Esophagus squamous epithelium (tissue), 5 donors: ENCODE results near the gene TMEM123. TPM values are rescaled to one million over a fixed set of nuclear protein-coding genes. Genes with fewer than 3 reads are reported as not detected.
"Not testable (repeated sequence)": the region's sequence is repeated elsewhere in the genome, so short reads cannot be mapped to it uniquely, and the experiment has no call there.

Source experiments
- DNase-seq: peaks from one replicate; lab custom pipeline; 2025; lab: John Stamatoyannopoulos, UW
- H3K27ac ChIP-seq, 4 donors: fragments of 200-600 bp; sonication (generic); one replicate each; pipeline ENCODE4 v1.5.1; 2016 to 2019; ENCODE audit warnings: mild to moderate bottlenecking in 1 of 4
- H3K27me3 ChIP-seq, 4 donors: fragments of 200-600 bp; sonication (generic); 1 replicate in 3 of 4; 2 replicates in 1 of 4; pipeline versions ENCODE4 v1.5.1 to v1.6.0; 2017 to 2021; ENCODE audit warnings: antibody characterized with exemption in 1 of 4
- H3K36me3 ChIP-seq, 3 donors: fragments of 200-600 bp; sonication (generic); one replicate each; pipeline ENCODE4 v1.5.1; 2016 to 2019
- H3K4me1 ChIP-seq, 3 donors: fragments of 200-600 bp; sonication (generic); one replicate each; pipeline ENCODE4 v1.5.1; 2017 to 2019
- H3K4me3 ChIP-seq, 4 donors: fragments of 200-600 bp; sonication (generic); 1 replicate in 3 of 4; 2 replicates in 1 of 4; pipeline ENCODE4 v1.5.1; 2016 to 2019; ENCODE audit warnings: mild to moderate bottlenecking in 2 of 4, moderate library complexity in 1 of 4
- H3K9me3 ChIP-seq, 3 donors: fragments of 200-600 bp; sonication (generic); one replicate each; pipeline ENCODE4 v1.5.1; 2016 to 2019
- CTCF ChIP-seq, 6 experiments: fragments of 450-650 bp in 4 of 6; fragments of 200-600 bp in 2 of 6; sonication (generic) in 2 of 6; IDR thresholded peaks; one replicate each; pipeline ENCODE4 v1.5.1; 2016 to 2019; ENCODE audit warnings: antibody characterized with exemption in 6 of 6, mild to moderate bottlenecking in 4 of 6, moderate library complexity in 4 of 6
- POLR2A ChIP-seq, 4 donors: fragments of 450-650 bp; IDR thresholded peaks; one replicate each; pipeline ENCODE4 v1.6.1; 2017; ENCODE audit warnings: antibody characterized with exemption in 4 of 4, mild to moderate bottlenecking in 4 of 4, moderate library complexity in 3 of 4
- WGBS, 2 donors: methylation state at CpG; one replicate each; pipeline ENCODE4 v1.1.5; 2018; 5-methylcytosine and 5-hydroxymethylcytosine counted together
- intact Hi-C: fragments of 100-400 bp; cut with DNase I; formaldehyde crosslinking; loops from one replicate; pipeline ENCODE4 v1.15.0; 2022
- total RNA-seq, 4 donors: library from RNA; depleted of rRNA; stranded (reverse); fragments of >200 nt; gene quantifications; one replicate each; pipeline ENCODE4 v1.1.0, GENCODE V29; 2016
- donor health status: DM: yes; HTN: yes; CAD: no.

Gene TMEM123
- total RNA-seq, 4 donors from 2014 or later = 53.2 to 152 (median 128) TPM

- H3K27me3 ChIP-seq = no peaks in the 10 kb centered on the region
- intact Hi-C loops = no loop called here
- WGBS, 2 donors = 72 to 74% methylated on average over 2 of the region's 2 CpGs
- TF ChIP-seq CTCF (IDR thresholded peaks at IDR 0.05) = no peak
- DNase-seq = no peak
- H3K4me3 ChIP-seq = no peak overlapping the region
- no peaks in the 10 kb centered on the region for H3K9me3 ChIP-seq
- H3K27ac ChIP-seq = peak overlapping the region in 1 of 4 donors; percentile 9
- peaks cover 12 to 52% (median 19%) of the 10 kb centered on the region in 3 donors for H3K4me1 ChIP-seq
- H3K36me3 ChIP-seq = peaks cover 0 to 43% (median 0%) of the 10 kb centered on the region in 3 donors
Observed at GRCh38 chr11:102447941-102448868, 4.4 kb downstream of the TMEM123 start.

- Histone ChIP-seq H3K27me3 (no peaks in the 10 kb centered on the region), H3K4me1 (peaks cover 11 to 49% (median 18%) of the 10 kb centered on the region in 3 donors)
- DNase-seq = no peak
Observed at GRCh38 chr11:102447193-102447592, 5.4 kb downstream of the TMEM123 start.

GRCh38 chr11:102446606-102447005 lies 6.0 kb downstream of the TMEM123 start:
- no peak for DNase-seq
- H3K27me3 ChIP-seq = no peaks in the 10 kb centered on the region
- intact Hi-C loops = no loop called here
- H3K4me3 ChIP-seq = no peak overlapping the region
- H3K4me1 ChIP-seq = peaks cover 11 to 49% (median 18%) of the 10 kb centered on the region in 3 donors
- WGBS, 2 donors = 68 to 81% methylated on average over 3 of the region's 3 CpGs
- TF ChIP-seq CTCF (IDR thresholded peaks at IDR 0.05) (no peak), POLR2A (IDR thresholded peaks at IDR 0.05) (no peak)
- no peaks in the 10 kb centered on the region for H3K9me3 ChIP-seq
- peaks cover 0 to 43% (median 0%) of the 10 kb centered on the region in 3 donors for H3K36me3 ChIP-seq
- no peak overlapping the region for H3K27ac ChIP-seq

More at GRCh38 chr11:102447193-102447592, 5.4 kb downstream of the TMEM123 start:
- TF ChIP-seq CTCF (IDR thresholded peaks at IDR 0.05) (no peak), POLR2A (IDR thresholded peaks at IDR 0.05) (no peak)
- Histone ChIP-seq H3K9me3 (no peaks in the 10 kb centered on the region), H3K27ac (no peak overlapping the region), H3K4me3 (no peak overlapping the region), H3K36me3 (peaks cover 0 to 43% (median 0%) of the 10 kb centered on the region in 3 donors)
- intact Hi-C loops = no loop called here

GRCh38 chr11:102444693-102445092 lies 7.9 kb downstream of the TMEM123 start:
- H3K4me3 ChIP-seq, DNase-seq, H3K27me3 ChIP-seq, H3K9me3 ChIP-seq, intact Hi-C loops, H3K27ac ChIP-seq: not testable (repeated sequence)
- 85 to 87% methylated on average over 5 of the region's 5 CpGs for WGBS, 2 donors
- H3K4me1 ChIP-seq = peaks cover 2 to 30% (median 9%) of the 10 kb centered on the region in 3 donors
- peaks cover 0 to 43% (median 0%) of the 10 kb centered on the region in 3 donors for H3K36me3 ChIP-seq

- peaks cover 0 to 26% (median 4%) of the 10 kb centered on the region in 3 donors for H3K4me1 ChIP-seq
- peaks cover 0 to 44% (median 0%) of the 10 kb centered on the region in 3 donors for H3K36me3 ChIP-seq
- DNase-seq, H3K27ac ChIP-seq, intact Hi-C loops, H3K4me3 ChIP-seq, H3K27me3 ChIP-seq, H3K9me3 ChIP-seq: not testable (repeated sequence)
- 65 to 76% methylated on average over 4 of the region's 4 CpGs for WGBS, 2 donors
Observed at GRCh38 chr11:102444142-102444541, 8.4 kb downstream of the TMEM123 start.

- H3K27me3 ChIP-seq, H3K4me3 ChIP-seq, intact Hi-C loops, H3K27ac ChIP-seq, DNase-seq, H3K9me3 ChIP-seq: not testable (repeated sequence)
- Histone ChIP-seq H3K4me1 (peaks cover 0 to 18% (median 0%) of the 10 kb centered on the region in 3 donors), H3K36me3 (peaks cover 0 to 23% (median 0%) of the 10 kb centered on the region in 3 donors)
- 30 to 73% methylated on average over 2 of the region's 4 CpGs for WGBS, 2 donors
Observed at GRCh38 chr11:102439063-102439363, 13.6 kb downstream of the TMEM123 start.
